Activated CD8-positive, alpha-beta T cell treated with anti-CD3 and anti-CD28 coated beads, Interleukin-2, amount 10 ng/mL, durations not matched to agents 7 days and 5 days (primary cell): ENCODE data around the gene GANC. TPM values are rescaled to one million over a fixed set of nuclear protein-coding genes. Genes with fewer than 3 reads are reported as not detected.
A peak's percentile ranks its signal among the peaks of the same experiment; 100 is the strongest.
"Not testable (repeated sequence)": the region's sequence is repeated elsewhere in the genome, so short reads cannot be mapped to it uniquely, and the experiment has no call there.

Experiments
- ATAC-seq: fragments of 150-1000 bp; cut with Tn5 transposase; one replicate; pipeline ENCODE4 v1.10.0; 2021; ENCODE audit warnings: moderate library complexity
- CTCF ChIA-PET: fragments of 350-600 bp; sonication (Branson Sonifier 250); formaldehyde crosslinking; loops from one replicate; lab custom pipeline; 2021; ENCODE audit warnings: antibody characterized with exemption; lab: Charles Lee
- POLR2A ChIA-PET: fragments of 350-600 bp; sonication (Branson Sonifier 250); formaldehyde crosslinking; loops from one replicate; lab custom pipeline; 2021; ENCODE audit warnings: antibody characterized with exemption; lab: Charles Lee
- DNase-seq: peaks from one replicate; pipeline ENCODE4 v3.0.0-alpha.2; 2020
- H3K27ac Mint-ChIP-seq: one replicate; pipeline ENCODE4 v1.8.0; 2021; ENCODE audit warnings: mild to moderate bottlenecking, mixed read lengths
- H3K27me3 Mint-ChIP-seq: one replicate; pipeline ENCODE4 v1.8.0; 2021; ENCODE audit warnings: low read depth, mixed read lengths
- H3K36me3 Mint-ChIP-seq: one replicate; pipeline ENCODE4 v1.8.0; 2021; ENCODE audit warnings: low read depth, mixed read lengths
- H3K4me1 Mint-ChIP-seq: one replicate; pipeline ENCODE4 v1.8.0; 2021; ENCODE audit warnings: low read depth, mixed read lengths
- H3K4me3 Mint-ChIP-seq: one replicate; pipeline ENCODE4 v1.8.0; 2021; ENCODE audit warnings: mild to moderate bottlenecking, mixed read lengths
- H3K9me3 Mint-ChIP-seq: one replicate; pipeline ENCODE4 v1.8.0; 2022; ENCODE audit warnings: mixed read lengths; ENCODE audit not compliant: insufficient read depth
- total RNA-seq, 2 experiments: library from RNA; stranded (reverse); gene quantifications; one replicate each; pipeline ENCODE4 v1.2.3, GENCODE V29; 2021

GANC gene, protein sequence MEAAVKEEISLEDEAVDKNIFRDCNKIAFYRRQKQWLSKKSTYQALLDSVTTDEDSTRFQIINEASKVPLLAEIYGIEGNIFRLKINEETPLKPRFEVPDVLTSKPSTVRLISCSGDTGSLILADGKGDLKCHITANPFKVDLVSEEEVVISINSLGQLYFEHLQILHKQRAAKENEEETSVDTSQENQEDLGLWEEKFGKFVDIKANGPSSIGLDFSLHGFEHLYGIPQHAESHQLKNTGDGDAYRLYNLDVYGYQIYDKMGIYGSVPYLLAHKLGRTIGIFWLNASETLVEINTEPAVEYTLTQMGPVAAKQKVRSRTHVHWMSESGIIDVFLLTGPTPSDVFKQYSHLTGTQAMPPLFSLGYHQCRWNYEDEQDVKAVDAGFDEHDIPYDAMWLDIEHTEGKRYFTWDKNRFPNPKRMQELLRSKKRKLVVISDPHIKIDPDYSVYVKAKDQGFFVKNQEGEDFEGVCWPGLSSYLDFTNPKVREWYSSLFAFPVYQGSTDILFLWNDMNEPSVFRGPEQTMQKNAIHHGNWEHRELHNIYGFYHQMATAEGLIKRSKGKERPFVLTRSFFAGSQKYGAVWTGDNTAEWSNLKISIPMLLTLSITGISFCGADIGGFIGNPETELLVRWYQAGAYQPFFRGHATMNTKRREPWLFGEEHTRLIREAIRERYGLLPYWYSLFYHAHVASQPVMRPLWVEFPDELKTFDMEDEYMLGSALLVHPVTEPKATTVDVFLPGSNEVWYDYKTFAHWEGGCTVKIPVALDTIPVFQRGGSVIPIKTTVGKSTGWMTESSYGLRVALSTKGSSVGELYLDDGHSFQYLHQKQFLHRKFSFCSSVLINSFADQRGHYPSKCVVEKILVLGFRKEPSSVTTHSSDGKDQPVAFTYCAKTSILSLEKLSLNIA (N-terminal part only)
- 10 to 100 TPM; 19.0 to 22.9 TPM for total RNA-seq

DNA sequence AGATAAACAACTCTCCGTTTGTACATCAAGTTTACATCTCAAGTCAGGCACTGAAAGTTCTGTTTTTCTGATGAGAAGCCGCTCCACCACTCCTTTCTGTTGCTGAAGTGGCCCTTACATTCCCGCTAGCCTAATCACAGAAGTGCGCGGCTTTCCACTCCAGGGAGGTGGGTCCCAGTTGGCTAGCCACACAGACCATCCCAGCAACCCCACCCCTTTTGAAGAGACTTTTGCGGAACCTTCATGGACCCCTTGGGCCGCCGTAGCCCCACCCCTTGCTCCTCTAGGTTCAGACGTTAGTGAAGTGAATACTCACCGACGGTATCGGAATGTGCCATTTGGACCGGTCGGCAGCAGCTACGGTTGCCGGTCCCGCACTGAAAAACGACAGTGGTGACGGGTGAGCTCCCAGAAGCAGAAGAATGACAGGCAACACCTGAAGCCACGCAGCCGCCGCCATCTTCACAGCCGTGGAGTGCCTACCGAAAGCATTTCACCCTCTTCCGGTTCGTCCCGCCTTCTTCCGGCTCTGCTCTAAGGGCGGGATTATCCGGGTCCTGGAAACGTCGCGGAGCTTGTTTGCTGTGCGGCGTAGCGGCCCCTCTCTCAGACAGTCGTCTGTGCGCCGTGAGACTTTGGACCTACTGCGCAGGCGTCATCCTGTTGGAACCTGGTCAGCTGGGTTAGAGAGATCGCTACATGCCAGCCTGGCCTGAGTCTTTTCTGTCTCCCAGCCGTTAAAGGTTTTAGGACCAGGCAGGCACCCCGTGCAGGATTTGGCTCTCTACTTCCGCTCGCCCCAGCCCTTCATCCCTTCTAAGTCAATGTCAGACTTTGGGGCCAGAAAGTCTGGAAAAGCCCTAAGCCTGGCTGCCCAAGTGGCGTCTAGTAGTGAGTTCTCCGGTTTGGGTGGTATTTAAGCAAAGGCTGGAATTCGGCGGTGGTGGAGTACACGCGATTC is at the start of gene GANC, which contains the start of gene TMEM87A:
GANC (plus strand) TSS at position 263 of the 961 bp plus-strand sequence. CDS start 1,281 bp downstream, outside the sequence.
TMEM87A (minus strand) TSS at position 495 of the 961 bp plus-strand sequence; CDS start at position 460, 35 bp downstream.
- ChIA-PET CTCF (interaction anchor here (0.6 to 1.5 kb wide), 4 partner anchors 8 to 795 kb away, joined by 3 to 5 read pairs (median 3); no protein-coding TSS in a partner anchor), POLR2A (interaction anchor here (0.6 to 1.7 kb wide), 11 partner anchors 8 to 583 kb away, joined by 3 to 7 read pairs (median 3); partner anchors contain the start of gene VPS39)
- peak; percentile 96 for ATAC-seq
- peak; percentile 98 for DNase-seq
- no peaks in the 10 kb centered on the region for H3K27me3 Mint-ChIP-seq
- H3K4me1 Mint-ChIP-seq = peaks cover 44% of the 10 kb centered on the region
- no peaks in the 10 kb centered on the region for H3K9me3 Mint-ChIP-seq
- H3K36me3 Mint-ChIP-seq = peaks cover 18% of the 10 kb centered on the region
- peak within 1 kb of the TSS; percentile 94 for H3K4me3 Mint-ChIP-seq
- H3K27ac Mint-ChIP-seq = peak within 1 kb of the TSS; percentile 98

DNA sequence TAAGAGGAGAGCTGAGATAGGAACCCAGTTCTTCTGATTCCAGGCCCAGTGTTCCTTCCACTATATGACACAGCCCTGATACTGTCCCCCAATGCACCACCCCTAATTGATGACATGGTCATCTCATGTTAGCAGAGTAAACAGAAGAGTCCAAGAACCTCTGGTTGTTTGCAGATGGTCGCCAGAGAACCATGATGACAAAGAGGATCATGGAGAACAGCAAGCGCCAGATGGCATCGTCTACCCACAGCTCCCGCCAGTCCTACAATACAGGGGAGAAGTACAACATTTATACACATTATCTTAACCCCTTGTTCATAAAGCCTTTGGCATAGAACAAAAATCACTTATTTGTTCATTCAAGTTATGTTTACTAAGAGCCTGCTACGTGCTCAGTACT is 46.4 kb upstream of the GANC start:
- ChIA-PET POLR2A (no interaction called here), CTCF (no interaction called here)
- H3K27ac Mint-ChIP-seq = no peak overlapping the region
- no peak overlapping the region for H3K4me3 Mint-ChIP-seq
- no peak for ATAC-seq
- no peaks in the 10 kb centered on the region for H3K4me1 Mint-ChIP-seq
- H3K36me3 Mint-ChIP-seq = peaks cover 23% of the 10 kb centered on the region
- H3K27me3 Mint-ChIP-seq = no peaks in the 10 kb centered on the region
- H3K9me3 Mint-ChIP-seq = no peaks in the 10 kb centered on the region
- DNase-seq = no peak

DNA sequence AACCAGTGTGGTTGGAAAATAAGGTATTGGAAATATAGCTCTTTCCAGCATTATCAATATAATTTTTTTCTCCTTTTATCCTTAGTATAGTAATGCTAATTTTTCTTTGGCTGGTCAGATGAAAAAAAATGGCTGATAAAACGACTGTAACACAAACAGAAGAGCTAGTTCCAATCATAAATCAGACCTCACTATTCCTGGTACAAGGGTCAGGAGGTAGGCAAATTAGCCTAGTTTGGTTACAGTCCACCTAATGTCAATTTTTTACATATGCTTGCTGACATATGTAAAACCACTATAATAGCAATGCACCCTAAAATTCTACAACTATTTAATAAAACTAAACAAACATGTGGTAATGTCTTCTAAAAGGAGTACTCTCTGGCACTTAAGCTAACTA is 45.0 kb upstream of the GANC start:
- H3K36me3 Mint-ChIP-seq = peaks cover 23% of the 10 kb centered on the region
- no peak for DNase-seq
- no peaks in the 10 kb centered on the region for H3K9me3 Mint-ChIP-seq
- POLR2A ChIA-PET = no interaction called here
- ATAC-seq = no peak
- H3K27me3 Mint-ChIP-seq = no peaks in the 10 kb centered on the region
- H3K4me1 Mint-ChIP-seq = no peaks in the 10 kb centered on the region
- H3K4me3 Mint-ChIP-seq = no peak overlapping the region
- H3K27ac Mint-ChIP-seq = no peak overlapping the region
- CTCF ChIA-PET = interaction anchor here (0.7 to 1.3 kb wide), 3 partner anchors 12 to 157 kb away, joined by 3 to 5 read pairs (median 3); no protein-coding TSS in a partner anchor

DNA sequence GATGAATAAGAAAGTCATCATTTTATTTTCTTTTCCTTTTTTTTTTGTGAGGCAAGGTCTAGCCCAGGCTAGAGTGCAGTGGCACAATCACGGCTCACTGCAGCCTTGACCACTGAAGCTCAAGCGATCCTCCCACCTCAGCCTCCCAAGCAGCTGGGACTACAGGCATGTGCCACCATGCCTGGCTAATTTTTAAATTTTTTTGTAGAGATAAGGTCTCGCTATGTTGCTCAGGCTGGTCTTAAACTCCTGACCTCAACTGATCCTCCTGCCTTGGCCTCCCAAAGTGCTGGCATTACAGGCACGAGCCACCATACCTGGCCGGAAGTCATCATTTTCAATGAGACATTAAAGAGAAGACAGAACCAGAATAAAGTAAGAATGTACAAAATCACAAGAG is 44.0 kb upstream of the GANC start:
- not testable (repeated sequence) for H3K9me3 Mint-ChIP-seq, H3K27ac Mint-ChIP-seq, H3K4me1 Mint-ChIP-seq, ATAC-seq, H3K27me3 Mint-ChIP-seq, DNase-seq, H3K4me3 Mint-ChIP-seq
- H3K36me3 Mint-ChIP-seq = peaks cover 23% of the 10 kb centered on the region
- CTCF ChIA-PET = interaction anchor here (1.0 to 1.3 kb wide), 2 partner anchors 11 to 156 kb away, joined by 3 to 5 read pairs; no protein-coding TSS in a partner anchor
- POLR2A ChIA-PET = interaction anchor here (0.9 kb wide), 1 partner anchor 14 kb away, joined by 3 read pairs; no protein-coding TSS in a partner anchor

DNA sequence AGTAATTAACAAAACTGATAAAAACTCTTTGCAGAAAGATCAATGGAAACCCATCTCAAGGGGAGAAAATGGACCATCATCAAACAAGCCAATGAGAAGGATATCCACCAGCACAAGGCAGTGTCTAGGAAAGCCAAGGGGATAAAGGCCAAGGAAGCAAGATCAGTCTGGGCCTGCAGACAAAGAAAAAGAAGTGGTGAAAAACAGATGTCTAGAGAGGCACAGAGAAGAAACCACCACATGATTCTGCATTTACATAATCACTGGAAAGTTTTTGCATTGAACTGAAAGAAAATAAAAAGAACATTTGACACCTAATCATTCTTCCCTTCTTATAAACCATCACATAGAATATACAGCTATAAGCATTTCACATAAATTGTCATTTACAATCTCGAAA is 41.9 kb upstream of the GANC start:
- Mint-ChIP-seq H3K4me1 (no peaks in the 10 kb centered on the region), H3K9me3 (no peaks in the 10 kb centered on the region), H3K27me3 (no peaks in the 10 kb centered on the region), H3K27ac (no peak overlapping the region), H3K36me3 (peaks cover 22% of the 10 kb centered on the region), H3K4me3 (no peak overlapping the region)
- DNase-seq (no peak), ATAC-seq (no peak)
- CTCF ChIA-PET = no interaction called here
- POLR2A ChIA-PET = no interaction called here

DNA sequence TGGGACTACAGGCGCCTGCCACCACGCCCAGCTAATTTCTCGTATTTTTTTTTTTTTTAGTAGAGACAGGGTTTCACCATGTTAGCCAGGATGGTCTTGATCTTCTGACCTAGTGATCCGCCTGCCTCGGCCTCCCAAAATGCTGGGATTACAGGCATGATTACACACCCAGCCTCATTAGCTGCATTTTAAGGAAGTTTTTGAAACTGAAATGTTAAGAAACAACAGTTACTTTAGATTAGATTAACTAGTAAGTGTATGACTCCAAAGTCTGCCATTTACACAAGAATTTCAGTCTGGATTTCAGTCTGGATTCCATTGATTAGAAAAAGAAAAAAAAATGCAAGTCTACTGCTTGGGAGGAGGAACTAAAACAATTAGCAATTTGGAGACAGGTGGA is 40.4 kb upstream of the GANC start:
- CTCF ChIA-PET = no interaction called here
- peaks cover 27% of the 10 kb centered on the region for H3K36me3 Mint-ChIP-seq
- no peak overlapping the region for H3K27ac Mint-ChIP-seq

DNA sequence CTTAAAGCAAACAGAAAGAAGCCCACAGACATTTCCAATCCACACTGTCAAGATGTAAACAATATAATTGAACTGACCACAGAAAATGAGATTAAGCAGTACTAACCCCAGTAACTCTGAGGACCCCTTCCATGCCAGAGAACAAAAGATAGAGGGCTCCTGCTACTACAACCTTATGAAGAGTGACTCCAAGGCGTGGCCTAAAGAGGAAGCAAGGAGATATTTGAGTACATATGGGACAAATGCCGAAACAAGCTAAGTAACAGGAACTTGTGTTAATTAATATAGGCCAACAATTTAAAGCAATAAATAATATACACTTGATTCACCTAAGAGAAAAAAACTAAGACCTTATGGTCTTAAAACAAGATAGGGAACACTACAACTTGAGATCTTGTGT is 39.9 kb upstream of the GANC start:
- no peaks in the 10 kb centered on the region for H3K9me3 Mint-ChIP-seq
- H3K4me3 Mint-ChIP-seq = no peak overlapping the region
- H3K27ac Mint-ChIP-seq = no peak overlapping the region
- ATAC-seq = no peak
- H3K36me3 Mint-ChIP-seq = peaks cover 27% of the 10 kb centered on the region
- ChIA-PET CTCF (no interaction called here), POLR2A (no interaction called here)
- H3K4me1 Mint-ChIP-seq = no peaks in the 10 kb centered on the region
- DNase-seq = no peak
- no peaks in the 10 kb centered on the region for H3K27me3 Mint-ChIP-seq

More for the DNA sequence above, 40.4 kb upstream of the GANC start:
- ATAC-seq (no peak), DNase-seq (no peak)
- Mint-ChIP-seq H3K27me3 (no peaks in the 10 kb centered on the region), H3K9me3 (no peaks in the 10 kb centered on the region), H3K4me3 (no peak overlapping the region), H3K4me1 (no peaks in the 10 kb centered on the region)
- POLR2A ChIA-PET = no interaction called here

DNA sequence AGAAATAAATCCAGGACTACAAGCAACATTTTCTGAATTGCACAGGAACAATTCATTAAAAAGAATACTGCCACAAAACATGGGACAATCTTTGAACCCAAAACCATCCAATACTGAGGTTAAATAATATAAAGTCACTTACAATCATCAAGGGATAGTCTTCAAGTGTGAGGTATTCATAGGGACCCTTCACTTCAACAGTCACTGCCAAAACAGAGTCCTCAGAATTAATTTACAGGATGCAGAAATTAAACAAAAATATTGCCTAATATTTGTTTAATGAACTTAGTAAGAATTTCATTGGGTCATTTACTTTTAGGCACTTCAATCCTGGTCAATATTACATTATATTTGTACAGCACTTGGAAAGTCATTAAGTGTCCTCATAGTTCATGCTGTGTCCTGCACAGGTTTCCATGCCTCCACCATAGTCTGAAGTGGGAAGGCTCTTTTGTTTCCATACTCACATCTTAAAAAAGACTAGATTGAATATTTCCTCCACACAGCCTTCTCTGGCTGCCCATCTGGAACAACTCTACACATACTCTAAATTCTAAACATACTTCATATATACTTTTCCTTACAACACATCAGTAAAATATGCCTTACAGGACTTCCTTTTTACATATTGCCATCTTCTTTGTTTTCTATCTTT is 33.3 kb upstream of the GANC start:
- no peak overlapping the region for H3K27ac Mint-ChIP-seq
- no peaks in the 10 kb centered on the region for H3K27me3 Mint-ChIP-seq
- ChIA-PET CTCF (interaction anchor here (1.0 kb wide), 1 partner anchor 11 kb away, joined by 5 read pairs; no protein-coding TSS in a partner anchor), POLR2A (no interaction called here)
- peaks cover 15% of the 10 kb centered on the region for H3K4me1 Mint-ChIP-seq
- H3K36me3 Mint-ChIP-seq = peaks cover 46% of the 10 kb centered on the region
- DNase-seq (no peak), ATAC-seq (no peak)
- H3K9me3 Mint-ChIP-seq = no peaks in the 10 kb centered on the region
- H3K4me3 Mint-ChIP-seq = no peak overlapping the region

DNA sequence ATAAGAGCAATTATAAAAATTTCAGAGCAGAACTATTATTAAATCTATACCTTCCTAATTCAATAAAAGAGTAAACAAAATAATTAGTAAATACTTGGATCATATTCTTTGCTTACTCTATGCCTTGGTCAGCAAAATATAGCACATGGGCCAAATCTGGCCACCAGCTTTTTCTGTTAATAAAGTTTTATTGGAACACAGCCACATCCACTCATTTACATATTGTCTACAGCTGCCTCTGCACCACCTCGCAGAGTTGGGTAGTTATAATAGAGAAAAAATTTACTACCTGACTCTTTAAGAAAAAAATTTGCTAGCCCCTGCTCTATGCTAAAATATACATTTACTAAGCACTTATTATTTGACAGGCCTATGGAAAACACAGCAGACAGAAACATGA is 32.2 kb upstream of the GANC start:
- Mint-ChIP-seq H3K36me3 (peaks cover 39% of the 10 kb centered on the region), H3K4me3 (no peak overlapping the region), H3K27ac (no peak overlapping the region), H3K9me3 (no peaks in the 10 kb centered on the region), H3K4me1 (peaks cover 15% of the 10 kb centered on the region), H3K27me3 (no peaks in the 10 kb centered on the region)
- ATAC-seq = no peak
- DNase-seq = no peak
- POLR2A ChIA-PET = no interaction called here
- CTCF ChIA-PET = interaction anchor here (1.0 kb wide), 1 partner anchor 12 kb away, joined by 5 read pairs; no protein-coding TSS in a partner anchor

DNA sequence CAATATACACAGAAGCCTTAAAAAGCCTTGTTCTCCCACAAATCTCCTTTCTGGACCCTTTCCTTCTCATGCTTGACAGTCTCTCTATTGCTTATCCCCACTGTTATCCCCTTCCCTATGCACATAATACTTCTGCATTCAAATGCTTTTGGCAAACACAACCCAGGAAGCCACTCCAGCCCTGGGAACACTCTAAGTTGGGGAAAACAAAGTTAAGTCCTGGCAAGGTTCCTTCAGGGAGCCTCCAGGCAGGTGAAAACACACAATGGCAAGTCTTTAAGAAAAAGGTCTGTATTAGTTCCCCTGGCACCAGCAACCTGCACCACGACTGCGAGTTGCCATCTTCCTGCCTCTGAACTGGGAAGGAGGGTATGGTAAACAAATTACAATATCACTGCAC is 19.7 kb upstream of the GANC start:
- ChIA-PET CTCF (no interaction called here), POLR2A (interaction anchor here (0.9 kb wide), 1 partner anchor 12 kb away, joined by 4 read pairs; no protein-coding TSS in a partner anchor)
- no peaks in the 10 kb centered on the region for H3K4me1 Mint-ChIP-seq
- no peak overlapping the region for H3K4me3 Mint-ChIP-seq
- H3K36me3 Mint-ChIP-seq = peaks cover 60% of the 10 kb centered on the region
- no peak for DNase-seq
- H3K27ac Mint-ChIP-seq = no peak overlapping the region
- ATAC-seq = no peak
- peaks cover 10% of the 10 kb centered on the region for H3K9me3 Mint-ChIP-seq
- no peaks in the 10 kb centered on the region for H3K27me3 Mint-ChIP-seq
